K562 treated with DMSO at 1 percent for 24 hours (cell line): ENCODE data around the gene OR5H15. TPM values are rescaled to one million over a fixed set of nuclear protein-coding genes. Genes with fewer than 3 reads are reported as not detected.

ENCODE experiments used
- total RNA-seq: library from RNA; unstranded; fragments of 300-600 nt; gene quantifications from 2 replicates; pipeline ENCODE4 v1.2.3, GENCODE V29; 2022; ENCODE audit warnings: low read depth; ENCODE audit not compliant: insufficient read depth

OR5H15 gene
- not detected in 2 replicates for total RNA-seq

GRCh38 chr3:98166396-98166795 is at the start of gene OR5H15:
Gene OR5H15, plus strand, starts transcription at chr3:98166696. Its CDS starts 2,004 bp downstream, at chr3:98168700.

DNA sequence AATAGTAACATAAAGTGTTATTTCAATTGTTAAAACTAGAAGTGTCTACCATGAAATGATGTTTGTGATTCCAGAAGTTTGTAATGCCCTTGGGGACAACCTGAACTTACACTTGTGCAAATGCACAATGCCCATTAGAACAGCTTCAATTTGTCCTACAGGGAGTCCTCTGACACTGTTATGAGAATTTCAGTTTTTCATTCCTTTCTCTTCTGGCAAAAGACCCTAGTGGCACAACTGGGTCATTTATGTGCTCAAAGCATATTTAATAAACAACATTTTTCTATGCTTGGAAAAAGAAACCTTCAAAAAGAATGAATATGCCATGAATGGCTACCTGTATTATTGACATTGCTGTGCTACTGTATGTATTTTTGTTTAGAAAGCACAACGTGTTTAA is 36.1 kb upstream of the OR5H15 start, which contains the start of gene OR5H1:
TSS of gene OR5H1 (plus strand) at position 301 of the 400 bp plus-strand sequence. CDS start 1,977 bp downstream, outside the sequence.

GRCh38 chr3:98147179-98147578 is 19.3 kb upstream of the OR5H15 start, which contains the start of gene OR5H14:
Gene OR5H14, plus strand, starts transcription at chr3:98147479. Its CDS starts 1,907 bp downstream, at chr3:98149386.

Other genes starting within 250 kb of the OR5H15 start
- gene RIOX2, start 194.3 kb upstream of the OR5H15 start, total RNA-seq = 7.2 and 10.7 TPM in 2 replicates
- gene GABRR3, start 131.4 kb upstream of the OR5H15 start, total RNA-seq = not detected in 2 replicates
- gene OR5AC2, start 79.5 kb upstream of the OR5H15 start, total RNA-seq = not detected in 2 replicates
- not detected in 2 replicates for gene OR5H1, start 36.0 kb upstream of the OR5H15 start, total RNA-seq
- not detected in 2 replicates for gene OR5H14, start 19.2 kb upstream of the OR5H15 start, total RNA-seq
- gene OR5H6, start 97.5 kb downstream of the OR5H15 start, total RNA-seq = not detected in 2 replicates
- not detected in 2 replicates for gene OR5H2, start 115.8 kb downstream of the OR5H15 start, total RNA-seq
- gene OR5K4, start 187.2 kb downstream of the OR5H15 start, total RNA-seq = not detected in 2 replicates
- not detected in 2 replicates for gene OR5K3, start 224.0 kb downstream of the OR5H15 start, total RNA-seq